Hindlimb muscle (tissue), 1 donor: ENCODE measurements around the gene PNMA1. TPM values are rescaled to one million over a fixed set of nuclear protein-coding genes. Genes with fewer than 3 reads are reported as not detected.
A peak's percentile ranks its signal among the peaks of the same experiment; 100 is the strongest.

Experiments
- DNase-seq: peaks from one replicate; pipeline ENCODE4 v3.0.0-alpha.2; 2013
- polyA plus RNA-seq: library from polyadenylated mRNA; unstranded; fragments of 120-200 nt; gene quantifications from one replicate; pipeline ENCODE4 v1.2.1, GENCODE V29; 2013; ENCODE audit not compliant: insufficient read length

Gene PNMA1
- 28.1 TPM for polyA plus RNA-seq

DNA sequence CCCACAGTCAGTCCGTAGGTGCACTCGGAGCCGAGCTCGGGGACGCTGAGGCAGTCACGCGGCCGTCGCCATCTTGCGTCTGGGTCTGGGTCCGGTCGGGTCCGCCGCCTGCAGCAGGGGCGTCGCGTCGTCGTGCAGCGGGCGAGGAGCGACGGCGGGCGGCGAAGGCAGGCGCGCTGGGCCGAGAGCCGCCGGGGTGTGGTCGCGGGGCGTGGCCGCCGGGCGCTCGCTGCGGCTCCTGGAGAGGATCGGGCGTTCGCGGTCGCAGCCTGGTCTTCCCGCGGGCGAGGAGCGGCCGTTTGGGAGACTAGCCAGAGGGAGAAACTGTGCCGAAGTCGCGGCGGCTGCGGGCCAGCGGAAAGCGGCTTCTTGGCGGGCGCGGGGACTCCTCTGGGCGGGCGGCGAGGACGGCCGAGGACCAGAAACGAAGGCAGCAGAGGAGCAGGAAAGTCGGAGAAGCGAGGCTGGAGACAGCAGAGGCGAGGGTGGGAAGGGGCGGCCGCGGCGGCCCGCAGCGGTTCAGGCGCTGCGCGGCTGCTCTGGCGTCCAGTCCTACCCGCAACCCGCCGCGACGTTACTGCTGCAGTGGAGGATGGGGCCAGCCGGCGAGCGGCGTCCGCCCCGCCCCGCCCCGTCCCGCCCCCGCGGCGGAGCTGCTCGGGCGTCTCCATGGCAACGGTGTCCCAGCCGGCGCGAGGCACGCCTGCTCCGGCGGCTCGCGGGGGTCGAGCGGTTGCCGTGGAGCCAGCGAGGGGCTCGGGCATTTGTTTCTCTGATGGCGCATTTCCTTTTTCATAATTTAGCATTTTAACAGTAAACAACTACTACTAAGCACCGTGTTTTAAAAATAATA, at the start of gene PNMA1:
PNMA1 (minus strand) TSS at position 582 of the 853 bp plus-strand sequence. CDS start 745 bp downstream, outside the sequence.
- peak; percentile 89 for DNase-seq

DNA sequence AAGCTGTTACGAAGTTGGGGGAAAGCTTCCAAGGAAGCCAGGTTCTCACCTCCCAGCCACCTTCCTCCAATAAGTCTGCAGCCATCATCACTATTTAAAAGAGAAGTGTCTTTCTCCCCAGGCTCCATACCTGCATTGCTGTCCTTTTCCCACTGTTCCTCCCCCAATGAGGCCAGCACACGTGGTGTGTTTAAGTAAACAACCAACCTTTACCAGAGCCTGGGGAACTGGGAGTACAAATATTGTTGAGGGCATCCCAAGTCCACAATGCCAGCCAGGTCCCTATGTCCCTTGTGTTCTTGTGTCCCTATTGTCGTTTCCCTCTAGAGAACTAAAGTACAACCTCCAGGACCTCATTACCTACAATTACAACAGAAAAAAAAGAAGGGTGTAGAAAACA, 49.2 kb upstream of the PNMA1 start:
- no peak for DNase-seq

- DNase-seq = no peak
Observed at GRCh38 chr14:73762375-73762822, 48.2 kb upstream of the PNMA1 start.

DNA sequence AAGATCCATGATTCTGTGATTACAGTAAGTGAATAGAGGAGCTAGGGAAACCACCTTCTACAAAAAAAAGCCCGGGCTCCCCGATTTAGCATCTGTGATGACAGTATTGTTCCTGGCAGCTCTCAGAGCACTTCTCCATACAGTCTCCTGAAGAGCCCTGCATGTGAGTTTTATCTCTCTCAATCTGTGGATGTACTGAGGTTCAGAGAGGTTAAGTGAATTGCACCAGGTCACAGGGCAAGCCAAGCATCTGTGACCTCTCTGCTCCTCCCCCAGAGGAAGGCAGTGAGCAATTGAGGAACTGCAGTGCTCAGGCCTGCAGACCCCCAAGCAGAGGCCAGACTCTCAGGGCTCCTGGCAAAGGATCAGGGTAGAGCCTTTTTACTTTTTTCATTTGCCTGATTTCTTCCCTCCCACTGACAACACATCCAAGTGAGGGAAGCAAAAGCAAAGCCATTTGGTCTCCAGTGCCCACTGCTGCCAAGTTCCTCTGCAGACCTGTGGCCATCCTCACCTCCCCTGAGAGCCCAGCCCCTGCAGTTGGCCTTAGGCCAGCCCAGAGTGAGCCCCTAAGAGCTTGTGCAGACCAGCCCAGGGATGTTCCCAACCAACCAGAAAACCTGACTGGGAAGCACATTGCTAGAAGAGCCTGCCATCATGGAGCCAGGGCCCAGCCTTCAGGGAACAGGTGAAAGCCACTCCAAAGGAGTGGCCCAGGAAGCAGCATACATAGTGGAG, 47.6 kb upstream of the PNMA1 start:
- DNase-seq = no peak

- no peak for DNase-seq
Observed at GRCh38 chr14:73760598-73761586, 46.7 kb upstream of the PNMA1 start.

GRCh38 chr14:73759714-73760597, 45.8 kb upstream of the PNMA1 start:
- peak; percentile 95 for DNase-seq

GRCh38 chr14:73759183-73759713, 45.1 kb upstream of the PNMA1 start:
- peak; percentile 89 for DNase-seq

DNA sequence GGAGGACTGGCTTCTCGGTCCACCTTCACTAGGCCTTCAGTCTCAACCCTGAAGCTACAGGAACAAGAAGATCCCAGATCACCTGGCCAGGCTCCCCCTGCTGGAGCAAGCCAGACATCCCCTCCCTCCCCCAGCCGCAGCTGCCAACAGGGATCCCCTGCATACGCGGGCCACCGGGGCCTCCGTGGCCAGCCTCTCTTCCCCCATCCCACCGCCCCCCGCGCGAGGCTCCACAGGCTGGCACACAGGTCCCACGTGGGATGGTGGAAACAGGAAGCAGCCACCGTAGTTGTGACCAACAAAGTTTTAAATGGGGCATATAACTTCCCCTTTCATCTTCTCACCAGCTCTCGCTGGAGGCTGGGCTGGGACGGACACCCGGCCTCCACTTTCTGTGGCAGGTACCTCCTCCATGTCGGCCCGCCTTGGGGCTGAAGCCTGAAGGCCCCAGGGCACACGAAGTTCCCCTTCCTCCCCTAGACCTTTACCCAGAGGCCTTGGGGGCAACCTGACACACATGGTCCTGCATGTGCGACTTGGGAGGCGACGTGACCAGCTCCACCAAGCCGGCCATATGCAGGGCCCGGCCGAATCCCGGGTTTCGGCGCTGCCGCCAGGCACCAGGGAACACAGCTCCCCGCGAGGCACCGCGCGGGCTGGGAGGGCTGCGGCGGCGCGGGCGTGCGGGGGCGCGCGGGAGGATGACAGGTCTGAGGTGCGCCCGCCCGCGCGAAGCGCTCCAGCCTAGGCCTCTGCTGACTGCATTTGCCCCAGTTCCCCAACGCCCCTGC, 44.4 kb upstream of the PNMA1 start:
- DNase-seq = no peak

GRCh38 chr14:73757876-73758391, 43.8 kb upstream of the PNMA1 start:
- DNase-seq = no peak

GRCh38 chr14:73757381-73757780, 43.2 kb upstream of the PNMA1 start:
- no peak for DNase-seq

GRCh38 chr14:73755434-73756014, 41.3 kb upstream of the PNMA1 start:
- DNase-seq = no peak

GRCh38 chr14:73754911-73755360, 40.8 kb upstream of the PNMA1 start:
- DNase-seq = peak; percentile 81

DNA sequence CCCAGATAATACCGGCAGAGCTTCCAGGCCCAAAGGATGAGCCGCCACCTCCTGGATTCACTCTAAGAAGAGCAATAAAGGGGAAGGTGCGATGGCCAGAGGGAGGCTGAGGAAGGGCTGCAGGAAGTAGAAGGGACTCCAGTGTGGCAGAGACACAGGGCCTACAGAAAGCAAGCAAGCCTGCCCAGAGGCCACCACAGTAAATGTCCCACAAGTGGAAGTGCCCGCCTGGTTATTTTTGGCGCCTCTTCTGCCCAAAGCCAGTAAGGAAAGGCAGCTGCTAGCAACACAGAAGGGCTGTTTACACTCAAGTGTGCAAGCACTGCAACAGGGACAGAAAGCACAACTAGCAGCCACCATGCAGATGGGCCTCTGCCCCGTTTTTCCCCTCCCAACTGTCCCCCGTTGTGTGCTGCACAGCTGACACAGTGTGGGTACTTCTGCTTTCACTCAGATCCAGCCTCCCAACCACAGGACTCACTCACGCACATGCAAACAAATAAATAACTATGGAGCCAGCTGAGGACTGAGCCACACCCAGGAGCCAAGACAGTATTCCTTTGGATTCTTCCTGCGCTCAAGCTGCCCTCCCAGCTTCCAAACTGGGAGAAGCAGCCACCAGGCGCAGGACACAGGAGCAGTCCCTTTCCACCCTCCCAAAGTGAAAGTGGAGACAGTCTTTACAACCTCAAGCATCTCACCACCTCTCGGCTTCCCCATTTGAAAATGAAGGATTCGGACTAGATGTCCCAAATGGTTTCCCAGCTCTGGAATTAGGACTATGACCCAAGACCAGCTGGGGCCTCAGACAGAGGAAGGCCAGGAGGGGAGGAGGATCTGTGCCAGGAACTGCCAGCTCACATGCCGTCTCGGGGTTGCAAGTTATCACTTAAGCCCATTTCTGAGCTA, 40.0 kb upstream of the PNMA1 start:
- no peak for DNase-seq

- no peak for DNase-seq
Observed at GRCh38 chr14:73753124-73753886, 39.1 kb upstream of the PNMA1 start.

- DNase-seq = no peak
Observed at GRCh38 chr14:73752297-73752992, 38.3 kb upstream of the PNMA1 start.

DNA sequence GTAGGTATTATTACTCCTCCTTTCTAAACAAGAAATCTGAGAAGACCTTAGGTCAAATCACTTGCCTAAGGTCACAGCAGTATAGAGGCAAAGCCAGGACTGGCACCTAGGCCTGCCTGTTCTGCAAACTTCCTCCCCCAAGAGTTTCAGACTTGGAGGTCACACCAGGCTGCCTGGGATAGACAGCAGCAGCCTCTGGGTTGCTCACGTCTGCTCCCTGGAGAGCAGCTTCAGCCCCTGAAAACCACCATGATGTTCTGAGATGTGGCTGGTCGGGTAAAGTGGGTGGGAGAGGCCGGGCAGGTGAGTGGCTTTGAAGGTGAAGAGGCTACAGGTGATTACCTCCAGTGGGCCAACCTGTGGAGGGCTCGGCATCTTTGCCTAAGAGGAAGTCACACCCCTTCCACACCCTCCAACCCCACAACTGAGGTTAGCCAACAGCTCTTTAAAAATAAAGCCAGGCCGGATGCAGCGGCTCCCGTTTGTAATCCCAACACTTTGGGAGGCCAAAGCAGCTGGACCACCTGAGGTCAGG, 37.0 kb upstream of the PNMA1 start:
- DNase-seq = no peak

DNA sequence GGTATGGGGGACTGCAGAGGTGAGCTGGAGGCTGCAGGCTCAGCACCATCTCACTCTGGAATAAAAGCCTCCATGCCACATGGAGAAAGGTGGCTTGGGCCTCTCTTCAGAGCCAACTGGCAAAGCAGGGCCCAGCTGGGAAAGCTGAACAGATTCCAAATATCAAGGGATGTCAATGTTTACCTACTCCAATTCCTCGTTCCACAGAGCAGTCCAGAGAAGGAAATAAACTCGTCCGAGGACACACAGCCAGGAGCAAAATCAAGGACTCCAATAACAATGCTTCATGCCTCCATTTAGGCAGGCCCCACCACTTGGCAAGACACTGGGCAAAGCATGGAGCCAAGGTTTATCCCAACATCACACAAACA, 36.3 kb upstream of the PNMA1 start:
- DNase-seq = no peak
